Breast epithelium (tissue), 4 donors: ENCODE measurements around the gene TMEM9. TPM values are rescaled to one million over a fixed set of nuclear protein-coding genes. Genes with fewer than 3 reads are reported as not detected.
A peak's percentile ranks its signal among the peaks of the same experiment; 100 is the strongest.

ENCODE experiments used
- DNase-seq, 2 donors: peaks; one replicate each; pipeline ENCODE4 v3.0.0-alpha.2; 2019; ENCODE audit warnings: low spot score in 2 of 2
- H3K27ac ChIP-seq, 2 donors: fragments of 200-600 bp; sonication (generic) in 1 of 2; one replicate each; pipeline ENCODE4 v1.5.1; 2016 to 2019; ENCODE audit warnings: mild to moderate bottlenecking in 1 of 2
- H3K27me3 ChIP-seq, 2 donors: fragments of 200-600 bp; sonication (generic) in 1 of 2; one replicate each; pipeline versions ENCODE4 v1.5.1 to v1.6.0; 2017 to 2019; ENCODE audit warnings: control low read depth in 1 of 2, mild to moderate bottlenecking in 1 of 2
- H3K36me3 ChIP-seq: fragments of 200-600 bp; one replicate; pipeline ENCODE4 v1.5.1; 2019
- H3K4me1 ChIP-seq, 2 donors: fragments of 200-600 bp; sonication (generic); one replicate each; pipeline ENCODE4 v1.5.1; 2016 to 2019; ENCODE audit warnings: control low read depth in 1 of 2
- H3K4me3 ChIP-seq, 3 donors: fragments of 200-600 bp; sonication (generic); 1 replicate in 2 of 3; 2 replicates in 1 of 3; pipeline ENCODE4 v1.5.1; 2016 to 2019; ENCODE audit warnings: mild to moderate bottlenecking in 3 of 3, moderate library complexity in 2 of 3
- H3K9me3 ChIP-seq, 2 donors: fragments of 200-600 bp; sonication (generic) in 1 of 2; one replicate each; pipeline ENCODE4 v1.5.1; 2016 to 2019; ENCODE audit warnings: control low read depth in 1 of 2
- POLR2A ChIP-seq: fragments of 450-650 bp; IDR thresholded peaks from one replicate; pipeline ENCODE4 v1.6.1; 2016; ENCODE audit warnings: antibody characterized with exemption, mild to moderate bottlenecking, moderate library complexity
- POLR2AphosphoS5 ChIP-seq, 3 donors: sonication (generic); formaldehyde crosslinking; IDR thresholded peaks; one replicate each; pipeline ENCODE4 v1.6.1; 2017; ENCODE audit warnings: antibody characterized with exemption in 3 of 3
- intact Hi-C: fragments of 100-400 bp; cut with DNase I; formaldehyde crosslinking; loops from one replicate; pipeline ENCODE4 v1.15.1; 2023; ENCODE audit warnings: low total_unique reads
- total RNA-seq, 3 donors: library from RNA; depleted of rRNA; stranded (reverse); fragments of >200 nt; gene quantifications; one replicate each; pipeline ENCODE4 v1.1.0, GENCODE V29; 2016
- TF ChIP-seq, protein P1 (sequence below), 3 donors: fragments of 450-650 bp; IDR thresholded peaks; one replicate each; pipeline ENCODE4 v1.5.1; 2016 to 2017; ENCODE audit warnings: antibody characterized with exemption in 3 of 3, mild to moderate bottlenecking in 3 of 3, moderate library complexity in 3 of 3

TMEM9 gene
- total RNA-seq, 3 donors from 2014 or later, result 48.3 to 104 (median 99.8) TPM

DNA sequence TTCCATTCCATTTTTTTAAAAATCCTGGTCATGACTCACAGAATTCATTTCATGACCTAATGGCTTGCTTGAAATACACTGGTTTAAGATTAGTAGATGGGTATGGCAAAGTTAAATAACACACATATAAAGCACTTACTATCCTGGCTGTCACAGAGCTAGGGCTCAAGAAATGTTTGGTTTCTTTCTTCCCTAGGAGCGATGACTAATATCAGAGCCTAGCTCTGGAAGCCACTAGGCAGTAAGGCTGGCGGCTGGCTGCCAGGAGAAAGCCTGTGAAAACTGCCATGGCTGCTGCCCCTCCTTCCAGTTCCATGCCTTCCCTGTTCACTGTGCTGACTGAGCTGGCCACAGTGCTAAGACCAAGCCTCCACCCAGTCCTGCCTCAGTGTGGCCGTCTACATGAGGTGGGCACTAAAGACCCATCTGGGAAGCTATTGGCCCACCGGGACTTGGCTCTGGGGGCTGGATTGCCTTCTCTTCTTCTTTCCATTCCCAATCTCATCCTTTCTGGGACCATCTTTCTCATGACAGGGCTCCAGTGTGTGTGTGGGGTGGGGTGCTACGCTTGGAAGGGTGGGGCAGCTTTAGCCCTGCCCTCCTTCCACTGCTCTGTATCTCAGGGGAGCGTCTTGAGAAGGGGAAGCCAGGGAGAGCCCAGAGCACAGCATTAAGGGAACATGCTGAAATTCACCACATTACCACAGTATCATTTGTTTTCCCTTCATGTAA lies 16.5 kb downstream of the TMEM9 start:
- Histone ChIP-seq H3K4me1 (no peaks in the 10 kb centered on the region), H3K27ac (peak overlapping the region; percentile 45 to 49), H3K4me3 (no peak overlapping the region), H3K27me3 (no peaks in the 10 kb centered on the region), H3K36me3 (no peaks in the 10 kb centered on the region), H3K9me3 (no peaks in the 10 kb centered on the region)
- no peak for TF ChIP-seq POLR2AphosphoS5 (IDR thresholded peaks at IDR 0.05)
- TF ChIP-seq POLR2A, result no peak
- TF ChIP-seq, protein P1, sequence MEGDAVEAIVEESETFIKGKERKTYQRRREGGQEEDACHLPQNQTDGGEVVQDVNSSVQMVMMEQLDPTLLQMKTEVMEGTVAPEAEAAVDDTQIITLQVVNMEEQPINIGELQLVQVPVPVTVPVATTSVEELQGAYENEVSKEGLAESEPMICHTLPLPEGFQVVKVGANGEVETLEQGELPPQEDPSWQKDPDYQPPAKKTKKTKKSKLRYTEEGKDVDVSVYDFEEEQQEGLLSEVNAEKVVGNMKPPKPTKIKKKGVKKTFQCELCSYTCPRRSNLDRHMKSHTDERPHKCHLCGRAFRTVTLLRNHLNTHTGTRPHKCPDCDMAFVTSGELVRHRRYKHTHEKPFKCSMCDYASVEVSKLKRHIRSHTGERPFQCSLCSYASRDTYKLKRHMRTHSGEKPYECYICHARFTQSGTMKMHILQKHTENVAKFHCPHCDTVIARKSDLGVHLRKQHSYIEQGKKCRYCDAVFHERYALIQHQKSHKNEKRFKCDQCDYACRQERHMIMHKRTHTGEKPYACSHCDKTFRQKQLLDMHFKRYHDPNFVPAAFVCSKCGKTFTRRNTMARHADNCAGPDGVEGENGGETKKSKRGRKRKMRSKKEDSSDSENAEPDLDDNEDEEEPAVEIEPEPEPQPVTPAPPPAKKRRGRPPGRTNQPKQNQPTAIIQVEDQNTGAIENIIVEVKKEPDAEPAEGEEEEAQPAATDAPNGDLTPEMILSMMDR (IDR thresholded peaks at IDR 0.05), result no peak
- no peak for DNase-seq
- intact Hi-C loops, result no loop called here

DNA sequence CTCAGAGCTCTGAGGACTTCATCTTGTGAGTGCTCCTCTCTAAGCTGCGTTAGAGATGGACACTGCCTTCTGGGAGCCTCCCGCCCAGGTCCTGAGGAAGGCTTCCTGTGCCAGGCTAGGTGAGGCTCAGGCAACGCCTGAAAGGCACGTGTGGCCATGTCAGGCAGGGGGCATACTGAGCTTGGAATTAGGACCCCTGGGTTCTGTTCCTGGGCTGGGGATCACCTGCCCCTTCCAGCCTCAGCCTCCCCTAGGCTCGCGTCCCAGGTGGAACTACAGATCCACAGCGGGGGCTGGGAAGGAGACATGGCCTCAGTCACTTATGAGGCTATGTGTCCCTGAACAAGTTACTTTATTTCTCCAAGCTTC lies 17.3 kb downstream of the TMEM9 start:
- Histone ChIP-seq H3K9me3 (no peaks in the 10 kb centered on the region), H3K4me3 (no peak overlapping the region), H3K27me3 (no peaks in the 10 kb centered on the region), H3K27ac (peak overlapping the region; percentile 0 to 25), H3K4me1 (no peaks in the 10 kb centered on the region), H3K36me3 (no peaks in the 10 kb centered on the region)
- DNase-seq, result no peak
- TF ChIP-seq POLR2A (no peak), POLR2AphosphoS5 (IDR thresholded peaks at IDR 0.05) (no peak)
- TF ChIP-seq, protein P1 (IDR thresholded peaks at IDR 0.05), result no peak
- intact Hi-C loops, result no loop called here

DNA sequence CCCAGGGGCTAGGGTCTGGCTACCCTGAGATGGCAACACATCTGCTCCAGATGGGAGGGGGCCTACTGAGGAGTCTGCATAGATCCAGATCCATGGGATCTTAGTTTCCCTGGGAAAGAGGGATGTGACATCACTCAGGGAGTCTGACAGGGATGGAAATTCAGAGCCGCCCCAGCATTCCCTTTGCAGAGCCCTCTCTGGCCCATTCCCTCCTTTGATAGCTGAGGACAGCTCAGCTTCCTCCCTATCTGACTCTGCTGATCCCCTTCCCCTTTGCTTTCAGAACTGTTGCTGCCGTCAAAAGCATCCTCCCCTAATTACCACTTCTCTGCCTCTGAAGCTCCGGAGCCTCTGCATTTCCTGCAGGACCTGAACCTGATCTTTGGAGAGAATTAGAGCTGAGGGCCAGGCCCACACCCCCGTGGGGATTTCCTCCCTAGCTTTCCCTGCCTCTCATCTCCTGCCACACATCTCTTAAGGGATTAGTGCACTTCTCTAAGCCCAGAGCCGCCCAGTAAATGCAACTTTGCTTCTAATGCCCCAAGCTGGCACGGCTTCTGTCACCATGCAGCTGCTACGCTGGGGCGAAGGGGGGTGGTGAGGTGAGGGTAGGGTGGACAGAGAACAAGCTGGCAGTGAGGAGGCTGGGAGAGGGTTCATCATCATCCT lies 17.8 kb downstream of the TMEM9 start:
- H3K4me1 ChIP-seq, result no peaks in the 10 kb centered on the region
- no peaks in the 10 kb centered on the region for H3K27me3 ChIP-seq
- H3K27ac ChIP-seq, result peak overlapping the region in 1 of 2 donors; percentile 0
- H3K4me3 ChIP-seq, result no peak overlapping the region
- no peaks in the 10 kb centered on the region for H3K36me3 ChIP-seq
- no peaks in the 10 kb centered on the region for H3K9me3 ChIP-seq
- intact Hi-C loops, result no loop called here
- no peak for DNase-seq
- TF ChIP-seq POLR2A (no peak), POLR2AphosphoS5 (IDR thresholded peaks at IDR 0.05) (no peak)
- TF ChIP-seq, protein P1 (IDR thresholded peaks at IDR 0.05), result no peak

DNA sequence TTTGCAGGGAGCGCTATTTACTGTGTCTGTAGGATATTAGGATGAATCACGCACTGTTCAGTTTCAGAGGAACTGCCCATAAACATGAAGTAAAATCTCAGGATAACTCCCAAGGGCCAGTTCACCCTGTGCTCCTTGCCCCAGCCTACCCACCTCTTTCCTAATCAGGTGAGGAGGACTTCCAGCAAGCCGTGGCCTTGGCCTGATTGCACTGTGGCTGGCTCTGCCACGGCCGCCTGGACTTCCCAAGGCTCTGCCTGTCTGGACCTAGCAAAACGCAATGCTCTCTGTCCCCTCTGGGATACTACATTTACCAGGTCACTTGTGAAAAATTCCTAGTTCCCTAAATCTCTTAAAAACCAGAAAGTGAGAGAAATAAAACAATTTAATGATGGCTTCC lies 19.9 kb downstream of the TMEM9 start:
- H3K27me3 ChIP-seq, result no peaks in the 10 kb centered on the region
- no peaks in the 10 kb centered on the region for H3K36me3 ChIP-seq
- TF ChIP-seq, protein P1 (IDR thresholded peaks at IDR 0.05), result no peak
- no peak for TF ChIP-seq POLR2A
- no peak for TF ChIP-seq POLR2AphosphoS5 (IDR thresholded peaks at IDR 0.05)
- no peak overlapping the region for H3K27ac ChIP-seq
- intact Hi-C loops, result loop anchor here (2.0 kb wide), 1 partner anchor 38 kb away; no protein-coding TSS in a partner anchor
- no peak for DNase-seq
- H3K4me3 ChIP-seq, result no peak overlapping the region
- no peaks in the 10 kb centered on the region for H3K9me3 ChIP-seq
- no peaks in the 10 kb centered on the region for H3K4me1 ChIP-seq

DNA sequence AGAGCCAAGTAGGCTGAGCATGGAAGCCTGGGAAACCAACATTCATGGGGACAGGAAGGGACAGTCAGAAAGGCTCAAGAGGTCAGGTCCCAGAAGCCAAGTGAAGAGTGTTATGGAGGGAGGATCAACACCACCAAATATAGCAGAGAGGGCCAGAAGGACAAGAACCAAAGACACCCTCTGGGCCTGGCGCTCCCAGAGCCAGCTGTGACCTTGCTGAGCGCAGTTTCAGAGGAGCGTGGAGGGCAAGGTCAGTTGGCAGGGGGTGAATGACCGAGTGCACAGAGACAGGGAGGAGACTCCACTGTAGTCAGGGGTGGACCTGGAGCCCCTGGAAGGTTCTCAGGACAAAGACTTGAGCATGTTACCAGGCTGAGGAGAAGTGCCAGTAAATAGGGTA lies 22.9 kb downstream of the TMEM9 start:
- no peak for DNase-seq
- Histone ChIP-seq H3K27me3 (no peaks in the 10 kb centered on the region), H3K4me3 (no peak overlapping the region), H3K27ac (no peak overlapping the region), H3K9me3 (no peaks in the 10 kb centered on the region), H3K4me1 (no peaks in the 10 kb centered on the region), H3K36me3 (no peaks in the 10 kb centered on the region)
- TF ChIP-seq POLR2AphosphoS5 (IDR thresholded peaks at IDR 0.05) (no peak), POLR2A (no peak)
- TF ChIP-seq, protein P1 (IDR thresholded peaks at IDR 0.05), result no peak
- intact Hi-C loops, result no loop called here
